HG02678 (cell line): ENCODE results near the gene DSTN.

Experiments
- ATAC-seq: cut with Tn5 transposase; IDR thresholded peaks from one replicate; pipeline ENCODE4 v1.9.1; 2021; ENCODE audit warnings: mild to moderate bottlenecking, moderate library complexity; ENCODE audit not compliant: unreplicated experiment

DSTN gene

GRCh38 chr20:17622851-17623508 is 53.1 kb downstream of the DSTN start:
- no peak for ATAC-seq

GRCh38 chr20:17624070-17624469 is 54.2 kb downstream of the DSTN start:
- no peak for ATAC-seq

- no peak for ATAC-seq
Measured at GRCh38 chr20:17624551-17625245, 54.8 kb downstream of the DSTN start.

GRCh38 chr20:17625246-17626051 is 55.6 kb downstream of the DSTN start:
- no peak for ATAC-seq

GRCh38 chr20:17626217-17627007 is 56.5 kb downstream of the DSTN start:
- no peak for ATAC-seq

GRCh38 chr20:17627101-17627955 is 57.5 kb downstream of the DSTN start:
- ATAC-seq = no peak

GRCh38 chr20:17628101-17628841 is 58.4 kb downstream of the DSTN start:
- ATAC-seq = no peak

- no peak for ATAC-seq
Measured at GRCh38 chr20:17629025-17629424, 59.1 kb downstream of the DSTN start.

- no peak for ATAC-seq
Measured at GRCh38 chr20:17629678-17630089, 59.8 kb downstream of the DSTN start.

GRCh38 chr20:17630151-17630805 is 60.4 kb downstream of the DSTN start:
- ATAC-seq = no peak

- ATAC-seq = no peak
Measured at GRCh38 chr20:17630806-17631195, 60.9 kb downstream of the DSTN start.

GRCh38 chr20:17631576-17632319 is 61.9 kb downstream of the DSTN start:
- ATAC-seq = no peak

- ATAC-seq = no peak
Measured at GRCh38 chr20:17633221-17633849, 63.5 kb downstream of the DSTN start.

- ATAC-seq = no peak
Measured at GRCh38 chr20:17633850-17634500, 64.1 kb downstream of the DSTN start.

- no peak for ATAC-seq
Measured at GRCh38 chr20:17634661-17635331, 64.9 kb downstream of the DSTN start.

GRCh38 chr20:17635332-17636244 is 65.7 kb downstream of the DSTN start:
- no peak for ATAC-seq
